ENCODE data around the gene ABCA1.

ABCA1 gene

GRCh38 chr9:104787306-104788015, 140.5 kb downstream of the ABCA1 start:
- DNase-seq (ENCODE audit: low read depth), result no peak
- no peak overlapping the region for H3K4me3 ChIP-seq (ENCODE audit: low read depth, low read length)
- TF ChIP-seq, protein P1, sequence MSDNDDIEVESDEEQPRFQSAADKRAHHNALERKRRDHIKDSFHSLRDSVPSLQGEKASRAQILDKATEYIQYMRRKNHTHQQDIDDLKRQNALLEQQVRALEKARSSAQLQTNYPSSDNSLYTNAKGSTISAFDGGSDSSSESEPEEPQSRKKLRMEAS (IDR thresholded peaks at IDR 0.05; ENCODE audit: low read depth, low read length), result no peak
- TF ChIP-seq POLR2A (IDR thresholded peaks at IDR 0.05; ENCODE audit: extremely low read depth, insufficient read length) (no peak), MYC (IDR thresholded peaks at IDR 0.05; ENCODE audit: low read depth, low read length) (no peak), CTCF (IDR thresholded peaks at IDR 0.05; ENCODE audit: low read depth, low read length) (no peak)

DNA sequence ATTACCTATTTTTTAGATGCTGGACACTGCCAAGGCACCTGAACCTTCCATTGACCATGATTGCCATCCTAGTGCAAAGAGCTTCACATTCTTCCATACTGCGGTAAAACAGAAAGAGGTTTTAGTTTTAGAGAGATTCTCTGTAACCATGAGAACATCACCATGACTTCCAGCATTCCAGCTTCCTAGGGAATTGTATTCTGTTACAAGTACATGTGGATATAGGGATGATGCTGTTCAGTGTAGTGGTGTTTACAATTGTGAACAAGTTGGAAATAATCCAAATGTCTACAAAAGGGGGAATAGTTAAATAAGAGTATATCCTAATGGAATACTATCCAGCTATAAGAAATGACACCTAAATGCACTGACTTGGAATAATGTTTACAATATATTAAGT, 141.7 kb downstream of the ABCA1 start:
- DNase-seq (ENCODE audit: low read depth), result no peak
- no peak for TF ChIP-seq CTCF (IDR thresholded peaks at IDR 0.05; ENCODE audit: low read depth, low read length)
- TF ChIP-seq MYC (IDR thresholded peaks at IDR 0.05; ENCODE audit: low read depth, low read length), result no peak
- no peak for TF ChIP-seq POLR2A (IDR thresholded peaks at IDR 0.05; ENCODE audit: extremely low read depth, insufficient read length)
- TF ChIP-seq, protein P1 (IDR thresholded peaks at IDR 0.05; ENCODE audit: low read depth, low read length), result no peak
- H3K4me3 ChIP-seq (ENCODE audit: low read depth, low read length), result no peak overlapping the region

- no peak for DNase-seq (ENCODE audit: low read depth)
- TF ChIP-seq CTCF (IDR thresholded peaks at IDR 0.05; ENCODE audit: low read depth, low read length) (no peak), MYC (IDR thresholded peaks at IDR 0.05; ENCODE audit: low read depth, low read length) (no peak), POLR2A (IDR thresholded peaks at IDR 0.05; ENCODE audit: extremely low read depth, insufficient read length) (no peak)
- TF ChIP-seq, protein P1 (IDR thresholded peaks at IDR 0.05; ENCODE audit: low read depth, low read length), result no peak
- H3K4me3 ChIP-seq (ENCODE audit: low read depth, low read length), result no peak overlapping the region
Measured at GRCh38 chr9:104784098-104784497, 143.9 kb downstream of the ABCA1 start.

- no peak overlapping the region for H3K4me3 ChIP-seq (ENCODE audit: low read depth, low read length)
- no peak for TF ChIP-seq MYC (IDR thresholded peaks at IDR 0.05; ENCODE audit: low read depth, low read length)
- no peak for TF ChIP-seq CTCF (IDR thresholded peaks at IDR 0.05; ENCODE audit: low read depth, low read length)
- no peak for TF ChIP-seq POLR2A (IDR thresholded peaks at IDR 0.05; ENCODE audit: extremely low read depth, insufficient read length)
- DNase-seq (ENCODE audit: low read depth), result no peak
Measured at GRCh38 chr9:104783588-104783987, 144.4 kb downstream of the ABCA1 start.

DNA sequence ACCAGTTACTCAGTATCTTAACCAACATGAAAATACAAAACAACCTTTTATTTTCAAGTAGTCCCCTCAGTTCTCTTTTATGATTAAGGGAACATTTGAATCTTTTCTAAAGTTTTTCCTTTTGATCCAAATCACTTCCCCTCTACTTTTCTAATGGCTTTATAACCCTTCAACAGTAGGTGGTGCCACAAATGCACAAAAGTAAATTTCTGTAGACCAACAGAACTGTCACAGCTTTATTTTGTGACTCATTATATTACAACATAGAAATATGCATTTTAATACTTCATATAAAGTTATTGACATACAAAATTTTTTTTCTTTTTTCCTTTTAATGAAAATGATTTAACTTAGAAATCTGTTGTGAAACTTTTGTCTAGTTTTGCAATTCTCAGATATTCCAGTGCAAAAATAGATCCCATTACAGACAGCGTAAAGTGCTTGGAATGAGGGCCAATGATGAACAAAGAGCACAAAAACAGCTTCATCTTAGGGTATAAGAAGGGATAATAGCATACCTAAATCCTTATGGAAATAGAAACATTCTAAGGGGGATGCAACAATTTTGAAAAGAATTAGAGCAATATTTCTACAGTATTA, 147.1 kb downstream of the ABCA1 start:
- TF ChIP-seq CTCF (IDR thresholded peaks at IDR 0.05; ENCODE audit: low read depth, low read length) (peak; percentile 36), POLR2A (IDR thresholded peaks at IDR 0.05; ENCODE audit: extremely low read depth, insufficient read length) (no peak)
- H3K4me3 ChIP-seq (ENCODE audit: low read depth, low read length), result no peak overlapping the region
- peak; percentile 57 for DNase-seq (ENCODE audit: low read depth)

All from NB4 (cell line).